ENCODE measurements around the gene GGPS1. TPM values are rescaled to one million over a fixed set of nuclear protein-coding genes. Genes with fewer than 3 reads are reported as not detected.
"Not testable (repeated sequence)": the region's sequence is repeated elsewhere in the genome, so short reads cannot be mapped to it uniquely, and the experiment has no call there.

GGPS1 gene
- total RNA-seq, 4 donors from 2014 or later, result 21.7 to 32.5 (median 28.9) TPM

DNA sequence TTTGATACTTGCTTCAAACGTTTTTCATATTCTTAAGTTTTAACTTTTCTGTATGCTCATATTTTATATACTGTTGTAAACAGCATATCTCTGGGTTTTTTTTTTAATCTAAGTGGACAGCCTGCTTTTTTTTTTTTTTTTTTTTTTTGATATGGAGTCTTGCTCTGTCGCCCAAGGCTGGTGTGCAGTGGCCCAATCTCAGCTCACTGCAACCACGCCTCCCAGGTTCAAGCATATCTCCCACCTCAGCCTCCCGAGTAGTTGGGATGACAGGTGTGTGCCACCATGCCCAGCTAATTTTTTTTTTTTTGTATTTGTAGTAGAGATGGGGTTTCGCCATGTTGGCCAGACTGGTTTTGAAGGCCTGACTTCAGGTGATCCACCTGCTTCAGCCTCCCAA, 40.1 kb downstream of the GGPS1 start:
- intact Hi-C loops (cut with DNase I; ENCODE audit: low total_unique reads), result no loop called here

GRCh38 chr1:235369802-235370201, 41.4 kb downstream of the GGPS1 start:
- TF ChIP-seq POLR2A (IDR thresholded peaks at IDR 0.05) (no peak), CTCF (IDR thresholded peaks at IDR 0.05) (no peak)
- no peak for DNase-seq (ENCODE audit: low spot score in 2 of 2)
- 93 to 95% methylated on average over 5 of the region's 5 CpGs for WGBS, 2 donors
- H3K4me3 ChIP-seq (ENCODE audit: low read depth, poor library complexity, severe bottlenecking), result no peak overlapping the region
- intact Hi-C loops (cut with DNase I; ENCODE audit: low total_unique reads), result no loop called here

More for the DNA sequence above, 40.1 kb downstream of the GGPS1 start:
- H3K4me3 ChIP-seq (ENCODE audit: low read depth, poor library complexity, severe bottlenecking), result no peak overlapping the region
- no peak for DNase-seq (ENCODE audit: low spot score in 2 of 2)
- WGBS, 2 donors, result 80 to 82% methylated on average over 5 of the region's 5 CpGs
- no peak for TF ChIP-seq POLR2A (IDR thresholded peaks at IDR 0.05)

DNA sequence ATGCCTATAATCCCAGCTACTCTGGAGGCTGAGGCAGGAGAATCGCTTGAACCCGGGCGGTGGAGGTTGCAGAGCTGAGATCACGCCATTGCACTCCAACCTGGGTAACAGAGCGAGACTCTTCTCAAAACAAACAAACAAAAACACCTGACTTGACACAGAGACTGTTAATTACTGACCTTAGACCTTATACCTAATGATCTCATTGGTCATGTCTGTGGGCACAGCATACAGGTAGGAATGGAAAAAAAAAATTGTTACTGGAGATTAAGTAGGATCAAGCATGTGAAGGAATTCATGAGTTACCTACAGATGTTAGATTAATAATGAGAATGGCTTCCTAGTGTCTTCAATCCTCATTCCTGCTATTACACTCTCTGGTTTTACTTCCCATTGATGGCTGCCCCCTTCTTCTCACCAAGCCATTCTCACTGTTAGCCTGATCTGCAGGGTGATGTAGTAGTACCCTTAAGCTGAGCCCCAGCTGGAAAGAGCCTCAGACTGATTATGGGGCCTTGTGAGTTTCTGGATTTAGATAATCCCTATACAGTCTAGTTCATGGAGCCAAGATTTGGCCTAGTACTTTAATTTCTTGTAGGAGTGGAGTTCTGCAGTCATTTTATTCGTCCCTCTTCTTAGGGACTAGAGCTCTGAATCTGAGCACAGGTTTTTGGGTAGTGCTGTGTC, 47.7 kb downstream of the GGPS1 start:
- H3K4me3 ChIP-seq (ENCODE audit: low read depth, poor library complexity, severe bottlenecking), result no peak overlapping the region
- no peak for DNase-seq (ENCODE audit: low spot score in 2 of 2)
- intact Hi-C loops (cut with DNase I; ENCODE audit: low total_unique reads), result no loop called here
- WGBS, 2 donors, result 93 to 98% methylated on average over 6 of the region's 6 CpGs
- TF ChIP-seq CTCF (IDR thresholded peaks at IDR 0.05) (no peak), POLR2A (IDR thresholded peaks at IDR 0.05) (no peak)

DNA sequence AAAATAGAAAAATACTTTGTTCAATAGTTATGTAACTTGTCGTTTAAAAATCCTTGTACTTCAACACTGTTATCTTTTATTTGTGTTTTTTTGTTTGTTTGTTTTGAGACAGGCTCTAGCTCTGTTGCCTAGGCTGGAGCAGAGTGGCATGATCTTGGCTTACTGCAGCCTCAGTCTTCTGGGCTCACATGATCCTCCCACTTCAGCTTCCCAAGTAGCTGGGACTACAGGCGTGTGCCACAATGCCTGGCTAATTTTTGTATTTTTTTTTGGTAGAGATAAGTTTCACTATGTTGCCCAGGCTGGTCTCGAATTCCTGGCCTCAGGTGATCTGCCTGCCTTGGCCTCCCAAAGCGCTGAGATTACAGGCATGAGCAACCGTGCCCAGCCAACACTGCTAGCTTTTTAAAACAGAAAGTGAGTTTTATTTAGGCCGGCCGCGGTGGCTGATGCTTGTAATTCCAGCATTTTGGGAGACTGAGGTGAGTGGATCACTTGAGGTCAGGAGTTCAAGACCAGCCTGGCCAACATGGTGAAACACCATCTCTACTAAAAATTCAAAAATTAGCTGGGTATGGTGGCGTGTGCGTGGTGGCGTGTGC, 49.9 kb downstream of the GGPS1 start:
- intact Hi-C loops (cut with DNase I; ENCODE audit: low total_unique reads); DNase-seq (ENCODE audit: low spot score in 2 of 2); H3K4me3 ChIP-seq (ENCODE audit: low read depth, poor library complexity, severe bottlenecking): not testable (repeated sequence)
- 84 to 86% methylated on average over 11 of the region's 11 CpGs for WGBS, 2 donors

DNA sequence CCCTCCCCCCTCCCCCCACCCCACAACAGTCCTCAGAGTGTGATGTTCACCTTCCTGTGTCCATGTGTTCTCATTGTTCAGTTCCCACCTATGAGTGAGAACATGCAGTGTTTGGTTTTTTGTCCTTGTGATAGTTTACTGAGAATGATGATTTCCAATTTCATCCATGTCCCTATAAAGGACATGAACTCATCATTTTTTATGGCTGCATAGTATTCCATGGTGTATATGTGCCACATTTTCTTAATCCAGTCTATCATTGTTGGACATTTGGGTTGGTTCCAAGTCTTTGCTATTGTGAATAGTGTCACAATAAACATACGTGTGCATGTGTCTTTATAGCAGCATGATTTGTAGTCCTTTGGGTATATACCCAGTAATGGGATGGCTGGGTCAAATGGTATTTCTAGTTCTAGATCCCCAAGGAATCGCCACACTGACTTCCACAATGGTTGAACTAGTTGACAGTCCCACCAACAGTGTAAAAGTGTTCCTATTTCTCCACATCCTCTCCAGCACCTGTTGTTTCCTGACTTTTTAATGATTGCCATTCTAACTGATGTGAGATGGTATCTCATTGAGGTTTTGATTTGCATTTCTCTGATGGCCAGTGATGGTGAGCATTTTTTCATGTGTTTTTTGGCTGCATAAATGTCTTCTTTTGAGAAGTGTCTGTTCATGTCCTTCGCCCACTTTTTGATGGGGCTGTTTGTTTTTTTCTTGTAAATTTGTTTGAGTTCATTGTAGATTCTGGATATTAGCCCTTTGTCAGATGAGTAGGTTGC, 53.8 kb downstream of the GGPS1 start:
- H3K4me3 ChIP-seq (ENCODE audit: low read depth, poor library complexity, severe bottlenecking); DNase-seq (ENCODE audit: low spot score in 2 of 2); intact Hi-C loops (cut with DNase I; ENCODE audit: low total_unique reads): not testable (repeated sequence)
- WGBS, 2 donors, result no CpG with 5 or more reads among the region's 3 CpGs

GRCh38 chr1:235385633-235386032, 57.3 kb downstream of the GGPS1 start:
- 90 to 94% methylated on average over 1 of the region's 1 CpG for WGBS, 2 donors
- H3K4me3 ChIP-seq (ENCODE audit: low read depth, poor library complexity, severe bottlenecking); DNase-seq (ENCODE audit: low spot score in 2 of 2); intact Hi-C loops (cut with DNase I; ENCODE audit: low total_unique reads): not testable (repeated sequence)

DNA sequence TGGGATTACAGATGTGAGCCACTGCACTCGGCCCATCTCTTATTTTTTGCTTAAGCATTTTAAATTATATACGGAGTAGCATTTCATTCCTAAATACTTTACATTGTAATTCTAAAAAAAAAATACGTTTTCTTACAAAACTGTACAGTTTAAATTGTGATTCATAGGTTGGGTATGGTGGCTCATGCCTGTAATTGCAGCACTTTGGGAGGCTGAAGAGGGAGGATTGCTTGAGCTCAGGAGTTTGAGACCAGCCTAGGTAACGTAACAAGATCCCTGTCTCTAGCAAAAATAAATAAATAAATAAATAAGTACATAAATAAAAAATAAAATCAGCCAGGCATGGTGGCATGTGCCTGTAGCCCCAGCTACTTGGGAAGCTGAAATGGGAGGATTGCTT, 63.5 kb downstream of the GGPS1 start:
- TF ChIP-seq POLR2A (IDR thresholded peaks at IDR 0.05) (no peak), CTCF (IDR thresholded peaks at IDR 0.05) (no peak)
- intact Hi-C loops (cut with DNase I; ENCODE audit: low total_unique reads), result no loop called here

More for the DNA sequence above, 63.5 kb downstream of the GGPS1 start:
- WGBS, 2 donors, result 91 to 96% methylated on average over 4 of the region's 4 CpGs
- H3K4me3 ChIP-seq (ENCODE audit: low read depth, poor library complexity, severe bottlenecking), result no peak overlapping the region
- DNase-seq (ENCODE audit: low spot score in 2 of 2), result no peak

Other genes starting within 250 kb of the GGPS1 start
- gene TOMM20, start 199.7 kb upstream of the GGPS1 start, total RNA-seq, result 100 to 1,000 TPM in 3 of 4 donors, 10 to 100 TPM in 1; 69.4 to 121 (median 112) TPM
- gene RBM34, start 167.3 kb upstream of the GGPS1 start, total RNA-seq, result 10 to 100 TPM; 38.7 to 60.0 (median 46.1) TPM
- 10 to 100 TPM; 23.6 to 37.9 (median 33.0) TPM for gene ARID4B, start 391 bp upstream of the GGPS1 start, total RNA-seq
- 10 to 100 TPM; 12.0 to 35.8 (median 17.0) TPM for gene TBCE, start 38.9 kb downstream of the GGPS1 start, total RNA-seq
- gene B3GALNT2, start 175.9 kb downstream of the GGPS1 start, total RNA-seq, result 10 to 100 TPM; 21.7 to 46.2 (median 26.1) TPM

Data from lower leg skin (tissue), 4 donors.